ENCODE results near the gene E2F2.

Gene E2F2, protein sequence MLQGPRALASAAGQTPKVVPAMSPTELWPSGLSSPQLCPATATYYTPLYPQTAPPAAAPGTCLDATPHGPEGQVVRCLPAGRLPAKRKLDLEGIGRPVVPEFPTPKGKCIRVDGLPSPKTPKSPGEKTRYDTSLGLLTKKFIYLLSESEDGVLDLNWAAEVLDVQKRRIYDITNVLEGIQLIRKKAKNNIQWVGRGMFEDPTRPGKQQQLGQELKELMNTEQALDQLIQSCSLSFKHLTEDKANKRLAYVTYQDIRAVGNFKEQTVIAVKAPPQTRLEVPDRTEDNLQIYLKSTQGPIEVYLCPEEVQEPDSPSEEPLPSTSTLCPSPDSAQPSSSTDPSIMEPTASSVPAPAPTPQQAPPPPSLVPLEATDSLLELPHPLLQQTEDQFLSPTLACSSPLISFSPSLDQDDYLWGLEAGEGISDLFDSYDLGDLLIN

DNA sequence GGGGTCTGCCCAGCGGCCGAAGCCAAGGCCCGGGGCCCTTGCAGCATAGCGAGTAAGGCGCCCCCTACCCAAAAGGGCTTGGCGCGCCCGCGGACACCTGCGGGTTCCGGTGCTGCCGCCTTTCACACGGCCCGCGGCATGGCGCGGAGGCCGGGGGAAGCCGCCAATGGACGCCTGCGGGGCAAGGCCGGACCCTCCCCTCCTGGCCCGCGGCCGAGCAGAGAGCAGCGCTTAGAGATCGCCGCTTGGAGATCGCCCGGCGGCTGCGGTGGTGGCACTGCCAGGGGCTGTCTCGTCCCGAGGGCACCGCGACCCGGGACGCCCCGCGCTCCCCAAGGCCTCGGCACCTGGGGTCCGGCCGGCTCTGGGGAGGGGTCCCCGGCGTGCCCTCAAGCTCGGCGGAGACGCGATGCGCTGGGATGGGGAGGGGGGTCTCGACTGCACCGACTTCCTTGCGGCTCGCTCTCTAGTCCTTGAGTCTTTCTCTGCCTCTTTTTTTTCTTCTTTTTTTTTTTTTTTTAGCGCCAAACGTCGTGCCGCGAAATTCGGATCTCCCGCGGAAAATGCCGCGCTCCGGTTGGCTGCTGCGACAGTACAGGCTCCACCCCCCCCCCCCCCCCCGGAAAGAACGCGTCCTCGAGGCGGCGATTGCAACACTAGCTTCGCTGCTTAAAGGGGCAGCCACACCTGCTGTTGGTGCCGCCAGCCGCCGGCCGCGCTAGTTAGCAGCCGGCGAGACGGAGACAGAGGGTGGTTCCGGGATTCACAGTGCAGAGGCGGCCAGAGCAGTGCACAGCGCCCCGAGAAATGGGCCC lies at the start of gene E2F2:
E2F2 (minus strand) TSS at position 487 of the 815 bp plus-strand sequence; CDS start at position 47, 440 bp downstream.
- DNase-seq: peak; percentile 75

DNA sequence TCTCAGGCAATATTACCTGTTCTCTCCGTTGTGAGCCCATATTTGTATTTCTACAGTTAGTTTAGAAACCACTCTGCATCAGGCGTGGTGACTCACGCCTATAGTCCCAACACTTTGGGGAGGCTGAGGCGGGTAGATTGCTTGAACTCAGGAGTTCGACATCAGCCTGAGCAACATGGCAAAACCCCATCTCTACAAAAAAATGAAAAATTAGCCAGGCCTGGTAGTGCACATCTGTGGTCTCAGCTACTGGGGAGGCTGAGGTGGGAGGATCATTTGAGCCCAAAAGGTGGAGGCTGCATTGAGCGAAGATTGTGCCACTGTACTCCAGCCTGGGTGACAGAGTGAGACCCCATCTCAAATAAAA lies 47.9 kb upstream of the E2F2 start:
- no peak for DNase-seq

DNA sequence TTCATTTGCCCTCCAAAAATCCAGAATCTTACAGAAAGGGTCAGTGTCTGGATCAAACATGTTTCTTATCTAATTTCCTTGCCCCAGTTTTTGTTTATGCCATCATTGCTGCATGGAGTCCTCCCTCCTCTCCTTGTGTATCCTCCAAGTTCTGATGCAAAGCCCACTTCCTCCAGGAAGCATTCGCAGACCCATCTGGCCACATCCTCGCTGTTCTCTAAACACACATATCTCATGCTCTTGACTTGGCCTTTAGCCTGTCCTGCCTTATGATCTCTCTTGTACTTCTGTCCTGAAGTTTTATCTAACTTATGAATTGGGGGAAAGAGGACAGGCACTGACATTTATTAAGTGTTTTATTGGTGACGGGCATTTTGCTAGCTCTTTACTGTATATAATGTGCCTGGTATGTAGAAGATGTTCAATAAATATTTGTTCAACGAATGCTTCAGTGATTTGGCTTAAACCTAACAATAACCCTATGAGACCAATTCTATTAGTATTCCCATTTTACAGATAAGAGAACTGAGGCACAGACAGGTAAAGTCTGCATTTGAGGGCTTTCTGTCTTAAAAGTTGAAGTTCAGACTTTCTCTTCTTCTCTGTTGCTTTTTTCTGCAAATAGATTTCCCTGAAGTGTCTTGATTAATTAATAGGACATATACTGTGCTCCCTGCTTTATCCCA lies 47.4 kb upstream of the E2F2 start:
- no peak for DNase-seq

DNA sequence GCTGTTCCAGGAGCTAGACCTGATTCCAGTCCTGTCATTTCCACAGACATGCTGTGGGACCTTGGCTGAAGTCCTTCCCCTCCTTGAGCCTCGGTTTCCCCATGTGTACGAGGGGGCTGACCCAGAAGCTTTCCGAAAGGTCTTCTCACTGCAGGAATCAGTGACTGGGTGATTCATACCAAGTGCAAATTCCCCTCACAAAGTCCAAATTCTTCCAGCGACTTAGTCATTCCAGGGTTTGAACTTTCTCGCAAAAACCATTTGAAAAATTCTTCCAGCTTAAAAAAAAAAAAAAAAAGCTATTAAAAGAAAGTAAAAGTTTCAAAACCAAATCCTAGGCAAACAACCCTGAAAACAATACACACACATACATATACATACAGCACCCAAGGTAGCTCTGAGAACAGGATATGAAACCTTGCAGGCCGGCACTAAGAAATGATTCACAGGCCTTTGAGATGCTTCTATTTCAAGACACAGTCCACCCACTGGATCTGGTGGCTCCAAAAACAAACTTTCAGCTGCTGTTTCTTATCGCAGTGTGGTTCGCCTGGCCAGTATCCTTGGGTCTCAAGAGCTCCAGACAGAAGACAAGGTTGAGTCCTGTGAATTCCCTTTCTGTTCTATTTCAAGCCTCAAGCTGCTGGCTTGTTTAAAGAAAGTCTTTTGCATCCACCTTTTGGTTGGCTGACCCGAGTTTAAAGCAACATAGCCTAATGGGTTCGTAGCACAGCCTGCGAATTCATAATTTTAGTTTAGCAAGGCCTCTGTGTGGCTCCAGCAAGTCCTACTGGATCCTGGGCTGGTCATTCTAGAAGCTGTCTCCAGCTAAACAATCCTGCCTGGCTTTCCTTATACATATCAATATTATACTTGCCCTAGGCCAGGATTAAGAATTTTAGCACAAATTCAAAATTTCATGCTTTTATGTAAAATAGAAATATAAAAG lies 46.3 kb upstream of the E2F2 start:
- no peak for DNase-seq

DNA sequence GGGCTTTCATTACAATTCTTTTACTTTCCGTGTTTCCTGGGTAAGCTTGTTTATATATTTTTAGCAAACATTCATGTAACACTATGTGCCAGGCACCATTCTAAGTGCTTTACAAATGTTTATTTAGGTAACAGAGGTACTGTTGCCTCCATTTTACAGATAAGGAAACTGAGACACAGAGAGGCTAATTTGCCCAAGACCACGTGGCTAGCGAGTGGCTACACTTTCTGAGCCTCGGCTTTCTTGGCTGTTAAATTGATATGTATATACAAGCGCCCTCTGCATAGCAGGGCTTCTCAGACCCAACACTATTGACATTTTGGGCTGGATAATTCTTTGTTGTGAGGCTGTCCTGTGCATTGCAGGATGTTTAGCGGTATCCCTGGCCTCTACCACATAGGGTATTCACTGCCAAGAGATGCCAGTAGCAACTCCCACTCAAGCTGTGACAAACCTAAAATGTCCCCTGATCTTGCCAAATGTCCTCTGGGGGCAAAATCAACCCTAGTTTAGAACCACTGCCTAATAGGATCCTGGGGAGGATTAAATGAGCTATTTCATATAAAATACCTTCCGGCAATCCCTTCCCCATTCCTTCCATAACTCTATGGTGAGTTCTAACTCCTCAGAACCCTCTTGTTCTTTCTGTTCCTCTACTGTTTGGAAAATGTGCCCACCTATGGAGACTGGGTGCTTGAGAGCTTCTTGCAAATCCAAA lies 45.5 kb upstream of the E2F2 start:
- no peak for DNase-seq

DNA sequence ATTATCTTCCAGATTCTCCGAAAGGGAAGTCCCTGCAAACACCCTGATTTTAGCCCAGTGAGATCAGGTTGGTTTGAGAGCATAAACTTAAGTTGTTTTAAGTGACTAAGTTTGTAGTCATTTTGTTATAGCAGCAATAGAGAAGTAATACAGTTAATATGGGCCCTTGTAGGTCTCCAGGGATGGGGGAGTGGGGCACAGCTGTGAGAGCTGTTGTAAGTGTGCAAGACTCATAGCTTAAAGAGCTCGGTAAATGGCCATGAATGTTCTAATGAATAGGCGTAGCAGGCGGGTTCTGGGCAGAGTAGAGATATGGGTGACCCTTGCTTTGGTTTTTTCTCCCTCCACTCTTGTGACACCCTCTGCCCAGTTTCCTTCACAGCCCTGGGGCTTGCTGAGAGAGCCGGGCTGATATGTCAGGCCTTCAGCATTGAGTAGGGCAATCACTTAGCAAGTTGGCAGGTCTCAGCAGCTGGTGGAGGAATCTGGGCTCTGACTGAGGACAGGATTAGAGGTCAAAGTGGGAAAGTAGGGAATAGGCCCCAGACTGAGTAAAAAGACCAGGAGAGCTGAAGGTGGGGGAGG lies 44.3 kb upstream of the E2F2 start:
- no peak for DNase-seq

DNA sequence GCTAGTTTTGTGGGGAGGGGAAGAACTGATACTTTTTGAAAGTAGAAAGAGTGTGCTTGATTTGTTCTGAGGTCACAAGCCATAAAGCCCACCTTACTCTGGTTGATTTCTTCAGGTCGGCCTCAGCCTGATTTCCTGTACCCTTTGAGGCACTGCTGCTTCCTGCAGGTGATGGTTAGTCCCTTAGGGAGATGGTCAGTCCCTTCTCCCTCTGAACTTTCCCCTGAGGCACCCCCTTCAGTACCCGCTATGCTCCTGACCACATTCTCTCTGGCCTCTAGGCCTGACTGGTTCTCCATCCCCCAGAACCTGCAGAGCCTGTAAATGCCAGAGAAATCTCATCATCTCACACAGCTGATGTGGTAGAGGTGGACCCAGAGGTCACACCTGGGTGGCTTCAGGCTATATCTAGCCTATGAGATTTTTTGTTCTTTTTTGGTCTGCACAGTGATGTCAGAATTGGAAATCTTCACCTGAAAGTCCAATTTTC lies 43.3 kb upstream of the E2F2 start:
- DNase-seq: no peak

DNA sequence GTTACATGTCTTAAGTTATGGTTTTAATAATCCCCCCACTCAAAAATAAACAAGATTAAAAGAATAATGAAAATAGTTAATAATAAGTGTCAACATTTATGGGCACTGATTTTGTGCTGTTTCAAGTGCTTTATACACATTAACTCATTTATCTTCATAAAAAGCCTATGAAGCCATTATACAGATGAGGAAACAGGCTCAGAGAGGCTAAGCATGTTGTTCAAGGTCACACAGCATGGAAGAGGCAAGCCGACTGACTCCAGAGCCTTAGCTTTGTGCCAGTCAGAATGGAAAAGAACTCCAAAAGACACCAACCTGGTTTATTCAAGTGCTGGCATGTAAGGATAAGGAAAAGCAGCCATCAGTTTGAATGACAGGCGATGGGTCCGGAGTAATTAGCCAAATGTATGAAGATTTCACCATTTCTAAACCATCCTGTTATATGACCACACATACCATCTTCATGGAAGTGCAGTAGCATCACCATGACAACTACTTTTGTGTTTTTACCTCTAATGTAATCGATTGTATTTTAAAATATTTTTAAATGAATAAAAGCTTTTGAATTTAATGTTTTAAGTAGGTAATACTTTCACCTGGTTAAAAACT lies 42.6 kb upstream of the E2F2 start:
- DNase-seq: no peak

DNA sequence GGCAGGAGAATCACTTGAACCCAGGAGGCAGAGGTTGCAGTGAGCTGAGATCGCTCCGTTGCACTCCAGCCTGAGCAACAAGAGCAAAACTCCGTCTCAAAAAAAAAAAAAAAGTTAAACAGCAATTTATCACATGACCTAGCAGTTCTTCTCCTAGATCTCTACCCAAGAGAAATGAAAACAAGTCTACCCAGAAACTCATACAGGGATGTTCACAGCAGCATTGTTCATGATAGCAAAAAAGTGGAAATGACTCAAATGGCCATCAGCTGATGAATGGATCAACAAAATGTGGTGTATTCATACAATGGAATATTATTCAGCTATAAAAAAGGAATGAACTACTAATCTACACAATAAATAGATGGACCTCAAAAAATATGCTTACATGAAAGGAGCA lies 40.4 kb upstream of the E2F2 start:
- no peak for DNase-seq

DNA sequence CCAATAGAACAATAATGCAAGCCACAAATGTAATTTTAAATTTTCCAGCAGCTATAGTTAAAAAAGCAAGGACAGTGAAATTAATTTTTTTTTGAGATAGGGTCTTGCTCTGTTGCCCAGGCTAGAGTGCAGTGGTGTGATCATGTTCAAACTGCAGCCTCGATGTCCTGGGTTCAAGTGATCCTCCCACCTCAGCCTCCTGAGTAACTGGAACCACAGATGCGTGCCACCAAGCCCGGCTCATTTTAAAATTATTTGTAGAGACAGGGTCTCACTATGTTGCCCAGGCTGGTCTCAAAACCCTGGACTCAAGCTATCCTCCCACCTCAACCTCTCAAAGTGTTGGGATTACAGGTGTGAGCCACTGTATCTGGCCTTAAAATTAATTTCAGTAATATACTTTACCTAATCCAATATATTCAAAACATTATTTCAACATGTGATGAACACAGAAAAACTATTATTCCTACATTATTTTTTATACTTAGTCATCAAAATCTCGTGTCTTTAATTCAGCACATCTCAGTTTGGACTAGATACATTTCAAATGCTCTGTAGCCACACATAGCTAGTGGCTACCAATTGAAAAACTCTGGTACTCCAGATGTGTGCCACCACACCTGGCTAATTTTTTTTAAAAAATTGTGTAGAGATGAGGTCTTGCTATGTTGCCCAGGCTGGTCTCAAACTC lies 39.1 kb upstream of the E2F2 start:
- no peak for DNase-seq

DNA sequence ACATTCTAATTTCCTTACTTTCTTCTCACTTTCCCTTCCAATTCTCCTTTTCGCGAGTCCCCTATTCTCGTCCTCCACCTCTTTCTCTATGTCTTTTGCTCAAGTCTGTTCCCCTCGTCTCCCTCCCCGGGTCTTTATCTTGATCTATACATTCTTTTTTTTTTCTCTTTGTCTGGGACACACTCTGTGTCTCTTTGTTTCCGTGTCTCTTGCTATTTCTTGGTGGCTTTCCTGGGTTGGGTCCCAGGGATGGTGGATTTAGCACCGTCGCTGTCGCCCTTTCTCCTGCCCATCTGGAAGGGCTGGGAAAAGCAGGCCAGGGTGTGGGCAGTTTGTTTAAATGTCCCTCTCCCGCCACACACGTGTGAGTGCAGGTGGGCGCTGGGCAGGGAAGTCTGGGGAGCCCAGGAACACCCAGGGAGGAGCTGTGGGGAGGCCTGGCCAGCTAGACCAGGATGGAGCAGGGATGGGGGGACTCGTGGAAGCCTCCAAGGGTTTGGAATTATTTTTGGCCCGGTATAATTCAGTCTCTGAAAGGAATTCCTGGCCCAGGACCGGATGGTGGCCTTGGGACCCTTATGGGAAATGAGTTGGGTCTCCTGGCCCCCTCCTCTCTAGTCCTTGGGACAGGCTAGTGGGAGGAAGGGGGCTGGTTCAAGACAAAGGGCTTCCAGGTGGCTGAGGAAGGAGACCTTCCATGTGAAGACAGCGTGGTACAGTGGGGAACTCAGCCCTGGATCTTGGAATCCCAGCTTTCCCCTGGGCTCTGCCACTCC lies 37.8 kb upstream of the E2F2 start:
- DNase-seq: no peak

DNA sequence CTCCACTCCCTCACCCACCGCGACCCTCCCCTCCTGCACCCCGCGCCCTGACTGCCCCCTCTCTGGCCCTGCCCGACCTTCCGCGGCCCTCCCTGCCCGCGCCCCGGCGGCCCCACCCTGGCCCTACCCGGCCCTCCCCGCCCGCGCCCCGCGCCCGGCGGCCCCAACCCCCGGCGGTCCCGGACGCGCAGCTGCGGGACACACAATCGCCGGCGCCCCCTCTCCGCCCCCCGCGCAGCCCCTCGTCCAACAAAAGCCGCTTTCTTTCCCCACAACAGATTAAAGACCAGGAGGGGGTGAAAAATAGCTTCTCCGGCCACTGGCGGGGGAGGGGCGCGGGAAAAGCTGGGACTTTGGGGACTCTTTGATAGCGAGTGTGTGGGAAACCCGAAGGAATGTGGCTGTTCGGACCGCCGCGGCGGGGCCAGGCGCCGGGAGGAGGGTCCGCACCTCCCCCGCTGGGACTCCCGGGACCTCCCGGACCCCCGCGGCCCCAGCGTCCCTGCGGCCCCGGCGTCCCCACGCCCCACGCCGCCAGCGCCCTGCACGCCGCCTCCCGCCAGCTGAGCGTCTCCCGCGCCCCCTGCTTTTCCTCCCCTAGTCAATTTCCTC lies 37.1 kb upstream of the E2F2 start:
- DNase-seq: no peak

DNA sequence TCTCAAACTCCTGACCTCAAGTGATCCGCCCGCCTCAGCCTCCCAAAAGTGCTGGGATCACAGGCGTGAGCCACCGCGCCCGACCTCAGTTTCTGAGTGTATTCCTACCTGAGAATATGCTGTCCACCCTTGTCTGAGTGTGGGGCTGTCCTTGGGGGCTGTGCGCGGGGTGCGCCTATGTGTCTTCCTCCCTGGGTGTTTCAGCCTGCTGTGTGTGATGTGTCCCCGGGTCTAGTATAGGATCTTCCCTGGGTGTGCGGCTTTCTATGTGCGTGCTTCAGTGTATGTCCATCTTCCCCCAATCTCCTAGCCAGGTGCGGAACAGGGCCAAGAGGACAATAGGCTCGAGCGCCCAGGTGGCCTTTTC lies 36.6 kb upstream of the E2F2 start:
- no peak for DNase-seq

DNA sequence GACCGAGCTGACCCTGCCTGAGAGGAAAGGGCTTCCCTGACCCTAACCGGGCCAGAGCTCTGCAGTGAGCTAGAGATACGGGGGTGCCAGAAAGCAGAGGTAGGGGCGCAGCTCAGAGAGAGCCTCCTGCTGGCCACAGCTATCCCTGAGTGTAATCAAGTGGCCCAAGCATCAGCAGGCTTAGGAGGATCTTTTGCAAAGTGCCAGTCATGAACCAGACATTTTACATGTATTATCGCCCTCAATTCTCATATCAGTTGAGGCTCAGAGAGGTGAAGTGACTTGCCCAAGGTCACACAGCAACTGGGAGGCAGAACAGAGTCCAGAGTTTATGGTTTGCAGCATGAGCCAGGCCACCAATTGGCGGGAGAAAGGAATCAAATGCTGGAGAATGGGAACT lies 35.3 kb upstream of the E2F2 start:
- no peak for DNase-seq

DNA sequence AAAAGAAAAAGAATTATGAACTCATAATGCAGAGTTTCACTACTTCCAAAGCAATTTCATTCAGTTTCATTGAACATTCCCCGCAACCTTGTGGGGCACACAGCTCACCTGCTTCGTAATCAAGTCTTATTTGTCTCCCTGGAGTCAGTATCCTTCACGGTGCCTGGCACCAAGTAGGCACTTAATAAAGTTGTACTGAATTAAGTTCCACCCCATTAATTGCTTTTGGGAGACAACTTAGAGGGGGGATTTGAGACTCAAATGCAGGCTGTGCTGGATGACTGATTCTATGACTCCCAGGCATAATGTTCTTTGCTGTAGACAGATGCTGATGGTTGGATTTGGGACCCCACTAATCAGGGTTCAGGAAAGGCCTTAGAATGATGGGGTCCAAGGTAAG lies 34.7 kb upstream of the E2F2 start:
- no peak for DNase-seq

DNA sequence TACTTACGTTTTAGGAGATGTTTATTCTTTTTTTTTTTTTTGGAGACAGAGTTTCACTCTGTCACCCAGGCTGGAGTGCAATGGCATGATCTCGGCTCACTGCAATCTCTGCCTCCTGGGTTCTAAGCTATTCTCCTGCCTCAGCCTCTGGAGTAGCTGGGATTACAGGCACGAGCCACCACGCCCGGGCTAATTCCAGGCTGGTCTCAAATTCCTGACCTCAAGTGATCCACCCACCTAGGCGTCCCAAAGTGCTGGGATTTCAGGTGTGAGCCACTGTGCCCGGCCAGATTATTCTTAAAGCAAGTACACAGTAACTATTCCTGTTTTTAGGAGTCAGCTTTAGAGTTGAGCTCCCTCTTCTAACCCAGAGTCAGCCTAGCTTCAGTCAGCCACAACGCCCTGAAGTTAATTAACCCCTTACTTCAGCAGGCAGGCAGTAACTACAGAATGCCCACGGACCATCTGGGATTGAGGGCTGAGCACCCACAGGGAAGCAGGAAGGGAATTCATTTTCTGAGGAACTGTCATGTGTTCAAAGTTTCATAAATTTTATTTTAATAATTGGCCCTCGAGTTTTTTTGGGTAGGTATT lies 33.6 kb upstream of the E2F2 start:
- no peak for DNase-seq

DNA sequence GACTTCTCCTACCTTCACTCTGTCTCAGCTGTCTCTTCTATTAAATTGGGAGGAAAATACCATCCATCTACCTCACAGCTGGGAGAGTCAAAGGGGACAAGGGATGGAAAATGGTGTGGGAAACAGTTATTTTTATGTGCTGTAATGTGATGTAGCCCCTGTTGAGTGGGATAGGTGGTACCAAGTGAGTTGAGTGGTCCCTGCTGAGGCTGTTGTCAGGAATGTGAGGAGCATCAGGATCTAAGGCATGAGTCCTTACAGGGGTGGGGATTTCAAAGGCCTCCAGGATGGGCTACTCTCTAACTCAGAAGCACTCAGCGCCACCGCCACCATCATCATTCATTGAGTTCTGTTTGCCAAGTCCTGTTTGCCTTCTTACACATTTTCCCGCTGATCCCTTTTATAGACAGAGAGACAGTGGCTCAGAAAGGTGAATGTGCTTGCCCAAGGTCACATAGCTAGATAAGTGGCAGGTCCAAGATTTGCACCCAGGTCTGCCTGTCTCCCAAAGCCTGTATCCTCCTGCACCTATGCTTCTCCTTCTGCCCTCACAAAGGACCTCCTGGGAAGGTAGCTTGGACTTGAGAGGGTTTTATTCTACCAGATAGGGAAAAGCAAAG lies 32.8 kb upstream of the E2F2 start:
- DNase-seq: no peak

DNA sequence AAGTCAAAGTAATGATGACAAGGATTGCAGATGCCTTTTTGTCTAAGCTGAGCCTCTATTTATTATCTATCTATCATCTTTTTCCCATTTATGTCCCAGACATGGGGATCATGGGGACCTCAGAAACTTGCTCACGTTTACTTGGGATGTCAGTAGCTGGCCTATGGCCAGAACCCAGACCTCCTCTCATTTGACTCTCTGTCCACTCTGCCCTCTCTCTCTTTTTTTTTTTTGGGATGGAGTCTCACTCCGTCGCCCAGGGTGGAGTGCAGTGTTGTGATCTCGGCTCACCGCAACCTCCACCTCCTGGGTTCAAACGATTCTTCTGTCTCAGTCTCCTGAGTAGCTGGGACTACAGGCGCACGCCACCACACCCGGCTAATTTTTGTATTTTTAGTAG lies 32.0 kb upstream of the E2F2 start:
- no peak for DNase-seq
